Measurements from ENCODE around the gene IRX4.
"Not testable (repeated sequence)": the region's sequence is repeated elsewhere in the genome, so short reads cannot be mapped to it uniquely, and the experiment has no call there.

The IRX4 gene

DNA sequence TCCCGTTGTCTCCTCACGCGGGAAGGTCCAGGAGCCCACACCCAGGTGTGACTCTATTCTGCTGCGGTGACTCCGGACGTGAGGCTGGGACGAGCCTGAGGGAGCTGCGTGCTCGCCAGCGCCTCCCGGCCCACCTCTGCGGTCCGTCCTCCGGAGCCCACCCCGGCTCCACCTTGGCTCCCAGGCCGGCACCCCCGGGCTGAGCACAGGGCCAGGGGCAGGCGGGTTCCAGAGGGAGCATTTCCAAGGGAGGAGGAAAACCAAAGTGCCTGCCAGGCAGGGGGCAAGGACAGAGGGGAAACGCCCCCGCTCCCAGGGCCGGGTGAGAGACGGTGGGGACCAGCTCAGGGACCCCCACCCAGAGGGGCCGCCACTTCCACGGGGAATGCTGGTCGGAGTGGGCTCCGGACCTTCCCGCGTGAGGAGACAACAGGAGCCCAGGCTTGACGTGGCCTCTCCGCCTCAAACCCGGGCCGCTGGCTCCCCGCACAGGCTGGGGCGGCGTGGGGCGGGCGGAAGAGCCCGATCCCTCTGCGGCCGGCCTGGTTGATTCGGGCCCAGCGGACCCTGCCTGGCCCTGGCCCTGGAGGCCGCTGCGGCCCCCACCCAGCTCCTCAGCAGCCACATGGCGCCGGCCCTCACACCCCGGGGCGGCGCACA, 26.0 kb downstream of the IRX4 start:
- no peak for DNase-seq

DNA sequence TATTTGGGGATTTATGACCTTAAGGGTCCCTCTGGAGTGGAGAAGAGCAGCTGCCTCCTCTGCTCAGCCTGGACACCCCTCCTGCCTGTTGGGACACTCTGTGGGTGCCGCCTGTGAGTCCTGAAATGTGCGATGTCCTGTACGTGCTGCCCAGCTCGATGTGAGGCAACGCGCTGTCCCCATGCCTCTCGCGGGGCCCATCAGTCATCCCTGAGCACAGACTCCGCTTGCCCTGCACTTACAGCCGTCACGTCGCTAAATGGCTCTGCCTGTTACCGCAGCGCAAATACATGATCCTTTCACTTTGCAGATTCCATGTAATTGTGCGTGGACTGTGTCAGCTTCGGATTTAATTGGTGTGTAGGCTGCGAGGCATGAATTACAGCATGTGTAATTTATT, 27.1 kb downstream of the IRX4 start:
- DNase-seq, result no peak

DNA sequence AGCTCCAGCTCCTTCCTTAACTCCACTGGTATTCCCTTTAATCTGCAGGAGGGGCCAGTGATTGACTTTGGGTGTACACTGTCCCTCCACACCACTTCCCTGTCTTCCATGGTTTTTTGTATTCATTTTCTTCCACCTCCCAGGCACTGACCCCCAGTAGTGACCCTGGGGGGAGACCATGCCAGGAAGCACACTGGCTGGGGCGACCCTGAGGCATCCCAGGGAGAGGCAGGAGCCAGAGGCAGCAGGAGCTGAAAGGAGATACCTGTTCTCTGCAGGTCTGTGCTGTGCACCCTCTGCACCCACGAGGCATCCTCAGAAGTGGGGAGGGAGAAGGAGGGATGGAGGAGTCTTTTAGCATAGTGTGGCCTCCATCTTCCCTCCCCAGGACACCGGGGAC, 27.6 kb downstream of the IRX4 start:
- DNase-seq, result no peak

DNA sequence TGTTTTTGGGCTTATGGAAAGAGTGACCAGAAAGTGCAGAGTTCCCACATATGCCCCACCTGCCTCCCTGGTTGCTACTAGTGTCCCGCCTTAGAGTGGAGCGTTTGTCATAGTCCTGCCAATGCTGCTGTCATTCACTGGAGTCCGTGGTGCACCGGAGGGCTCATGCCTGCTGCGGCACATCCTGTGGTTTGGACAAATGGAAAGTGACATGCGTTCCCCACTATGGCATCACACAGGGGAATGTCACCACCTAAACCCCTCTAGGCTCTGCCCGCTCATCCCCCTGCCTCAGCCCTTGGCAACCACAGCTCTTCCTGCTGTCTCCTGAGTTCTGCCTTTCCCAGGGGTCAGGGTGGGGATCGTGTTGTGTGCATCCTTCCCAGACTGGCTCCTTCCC, 29.2 kb downstream of the IRX4 start:
- DNase-seq, result no peak

DNA sequence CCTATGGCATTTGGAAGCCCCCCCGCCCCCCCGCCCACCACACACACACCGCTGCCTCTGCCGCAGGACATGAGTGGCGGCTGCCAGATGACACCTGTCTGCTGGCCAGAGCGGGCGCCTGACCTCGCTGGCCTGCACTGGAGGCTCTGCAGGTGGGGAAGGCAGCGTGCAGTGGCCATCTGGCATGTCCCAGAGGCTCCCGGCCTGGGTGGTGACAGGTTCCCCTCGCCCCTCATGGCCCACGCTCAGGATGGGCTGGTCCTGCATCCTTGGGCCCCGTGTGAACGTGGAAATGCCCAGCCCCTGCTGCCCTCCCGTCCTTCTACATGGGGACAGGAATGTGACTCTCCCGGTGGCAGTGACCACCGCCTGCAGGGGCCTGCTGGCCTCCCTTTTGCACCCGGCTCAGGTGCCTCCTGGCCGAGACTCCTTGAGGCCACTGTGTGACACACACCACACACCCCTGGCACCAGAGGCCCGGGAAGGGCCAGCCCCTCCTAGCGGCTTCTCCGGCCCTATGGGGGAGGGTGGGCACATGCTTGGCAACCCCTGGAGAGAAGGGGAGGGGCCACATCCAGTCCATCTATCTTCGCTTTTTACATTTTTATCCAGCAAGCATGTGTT, 30.3 kb downstream of the IRX4 start:
- DNase-seq, result no peak

DNA sequence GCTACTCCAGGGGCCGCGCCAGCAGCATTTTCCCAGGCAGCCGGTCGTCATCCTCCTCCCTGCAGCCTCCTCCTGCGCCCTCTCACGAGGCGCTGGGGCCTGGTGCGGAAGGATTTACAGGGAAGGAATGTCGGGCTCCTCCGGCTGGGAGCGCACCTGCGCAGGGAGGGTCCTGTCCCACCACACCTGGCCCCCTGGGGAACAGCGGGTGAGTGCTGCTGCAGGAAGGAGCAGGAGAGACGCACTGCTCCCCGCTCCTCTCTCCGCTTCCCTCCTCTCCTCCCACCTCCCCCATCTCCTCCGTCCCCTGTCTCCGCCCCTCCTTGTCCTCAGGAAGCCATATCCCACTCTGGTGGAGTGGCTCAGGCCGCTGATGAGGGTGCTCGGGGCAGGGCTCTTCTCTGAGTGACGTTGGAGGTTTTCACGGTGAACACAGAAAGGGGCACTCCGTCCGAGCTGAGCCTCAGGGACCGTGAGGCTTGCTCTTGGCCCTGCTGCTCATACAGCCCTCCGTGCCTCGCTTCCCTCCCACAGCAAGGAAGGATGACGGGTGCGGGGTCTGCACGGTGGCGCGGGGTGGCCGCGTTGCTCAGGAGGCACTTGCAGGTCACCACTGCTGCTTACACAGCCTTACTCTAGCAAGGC, 31.3 kb downstream of the IRX4 start:
- no peak for DNase-seq

DNA sequence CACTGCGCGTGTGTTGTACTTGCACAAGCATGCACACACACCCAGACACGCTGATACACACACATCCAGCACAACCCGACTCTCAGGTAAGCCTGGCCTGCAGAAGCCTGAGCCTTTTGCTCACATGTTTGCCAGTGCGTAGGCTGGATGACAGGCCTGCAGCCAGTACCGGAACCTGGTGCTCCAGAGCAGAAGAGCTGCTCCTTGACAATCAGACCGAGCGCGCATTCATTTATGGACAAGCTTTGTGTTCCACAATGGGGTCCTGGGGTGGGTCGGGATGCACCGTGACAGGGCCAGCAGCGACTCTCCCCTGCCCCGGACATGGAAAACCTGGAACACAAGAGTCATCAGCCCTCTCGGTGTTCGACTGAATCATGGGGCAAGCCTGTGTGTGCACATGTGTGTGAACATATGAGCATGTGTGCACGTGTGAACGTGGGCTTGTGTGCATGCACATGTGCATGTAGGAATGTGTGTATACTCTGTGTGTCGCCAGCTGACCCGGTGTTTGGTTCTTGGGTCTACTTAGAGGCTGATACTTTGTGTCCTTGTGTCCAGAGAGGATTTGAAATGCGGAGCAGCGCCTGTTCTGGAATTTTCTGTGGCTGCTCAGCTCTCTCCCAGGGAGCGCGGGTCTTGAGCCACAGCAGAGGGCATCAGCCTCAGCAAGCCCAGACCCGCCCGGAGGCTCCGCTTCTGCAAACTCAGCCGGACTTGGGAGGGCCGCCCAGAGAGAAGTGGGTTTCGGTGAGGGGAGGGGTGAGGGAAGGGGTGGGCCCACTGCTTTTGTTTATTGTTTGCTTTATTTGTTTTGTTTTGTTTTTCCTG, 32.2 kb downstream of the IRX4 start:
- no peak for DNase-seq

DNA sequence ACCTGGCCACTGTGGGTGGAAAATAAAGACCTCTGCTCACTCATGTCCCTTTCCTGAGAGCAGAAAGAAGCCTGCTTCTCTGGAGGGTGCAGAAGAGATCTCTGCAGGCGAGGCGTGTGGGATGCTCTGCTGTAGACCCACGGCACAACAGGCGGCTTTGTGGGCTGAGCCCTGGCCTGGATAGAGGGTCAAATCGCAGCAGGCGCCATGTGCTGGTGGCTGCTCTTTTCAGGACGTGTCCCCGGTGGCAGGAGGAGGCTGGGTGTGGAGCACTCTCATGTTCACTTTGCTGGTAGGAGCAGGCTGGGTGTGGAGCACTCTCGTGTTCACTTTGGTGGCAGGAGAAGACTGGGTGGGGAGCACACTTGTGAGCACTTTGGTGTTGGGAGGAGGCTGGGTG, 35.1 kb downstream of the IRX4 start:
- no peak for DNase-seq

DNA sequence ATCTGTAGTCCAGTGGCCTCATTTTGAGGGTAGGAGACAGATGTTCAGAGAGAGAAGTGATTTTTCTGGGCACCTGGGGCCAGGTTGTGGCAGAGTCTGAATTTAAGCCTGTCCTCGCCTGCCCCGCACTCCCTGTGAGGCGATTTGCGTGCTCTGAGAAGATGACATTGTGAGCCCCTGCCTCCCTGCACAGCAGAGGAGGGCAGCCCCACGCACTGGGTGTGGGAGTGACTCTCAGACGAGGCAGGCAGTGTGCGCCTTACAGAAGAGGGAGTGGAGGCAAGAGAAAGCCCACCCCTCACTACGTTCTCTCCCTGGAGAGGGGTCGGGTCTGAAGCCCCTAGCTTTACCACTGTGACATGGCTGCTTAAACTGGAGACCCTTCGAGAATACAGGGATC, 35.7 kb downstream of the IRX4 start:
- DNase-seq, result no peak

DNA sequence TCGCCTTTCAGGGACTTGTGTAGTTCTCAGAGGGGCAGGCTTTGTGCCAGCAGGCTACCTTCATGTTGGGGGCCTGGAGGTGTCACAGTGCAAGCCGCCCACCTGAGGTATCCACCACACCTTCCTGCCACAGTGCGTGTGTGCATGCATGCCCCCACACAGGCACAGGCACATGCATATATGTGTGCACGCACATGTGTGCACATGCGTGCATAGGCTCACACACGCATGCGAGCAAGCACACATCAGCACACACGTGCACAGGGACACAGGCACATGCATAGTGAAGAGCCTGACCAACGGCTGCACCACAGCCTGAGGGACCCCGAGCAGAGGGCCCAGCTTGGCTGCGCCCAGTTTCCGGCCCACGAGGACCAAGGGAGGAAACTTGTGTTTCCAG, 36.1 kb downstream of the IRX4 start:
- DNase-seq, result no peak

DNA sequence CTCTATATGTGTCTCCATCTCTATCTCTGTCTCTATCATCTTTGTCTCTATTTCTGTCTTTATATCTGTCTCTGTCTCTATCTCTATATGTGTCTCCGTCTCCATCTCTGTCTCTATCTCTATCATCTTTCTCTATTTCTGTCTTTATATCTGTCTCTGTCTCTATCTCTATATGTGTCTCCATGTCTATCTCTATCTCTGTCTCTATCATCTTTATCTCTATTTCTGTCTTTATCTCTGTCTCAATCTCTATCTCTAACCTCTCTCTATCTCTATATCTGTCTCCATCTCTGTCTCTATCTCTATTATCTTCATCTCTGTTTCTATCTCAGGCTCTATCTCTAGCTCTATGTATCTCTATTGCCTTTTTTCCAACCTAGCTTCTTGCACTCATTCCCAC, 37.0 kb downstream of the IRX4 start:
- no peak for DNase-seq

DNA sequence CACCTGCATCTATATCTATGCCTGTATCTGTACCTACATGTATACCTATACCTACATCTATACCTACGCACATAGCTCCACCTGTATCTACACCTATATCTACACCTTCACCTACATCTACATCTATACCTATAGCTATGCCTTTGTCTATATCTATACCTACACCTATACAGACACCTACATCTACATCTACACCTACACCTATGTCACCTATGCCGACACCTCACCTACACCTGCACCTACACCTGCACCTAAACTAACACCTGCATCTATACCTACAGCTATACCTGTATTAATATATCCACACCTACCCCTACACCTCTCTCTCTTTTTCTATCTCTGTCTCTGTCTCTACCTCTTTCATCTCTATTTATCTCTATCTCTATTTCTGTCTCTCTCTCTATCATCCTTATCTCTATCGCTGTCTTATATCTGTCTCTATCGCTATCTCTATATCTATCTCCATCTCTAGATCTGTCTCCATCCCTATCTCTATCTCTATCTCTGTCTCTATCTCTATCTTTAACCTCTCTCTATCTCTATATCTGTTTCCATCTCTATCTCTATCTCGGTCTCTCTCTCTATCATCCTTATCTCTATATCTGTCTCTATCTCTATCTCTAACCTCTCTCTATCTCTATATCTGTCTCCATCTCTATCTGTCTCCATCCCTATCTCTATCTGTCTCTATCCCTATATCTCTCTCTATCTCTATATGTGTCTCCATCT, 37.9 kb downstream of the IRX4 start:
- no peak for DNase-seq

DNA sequence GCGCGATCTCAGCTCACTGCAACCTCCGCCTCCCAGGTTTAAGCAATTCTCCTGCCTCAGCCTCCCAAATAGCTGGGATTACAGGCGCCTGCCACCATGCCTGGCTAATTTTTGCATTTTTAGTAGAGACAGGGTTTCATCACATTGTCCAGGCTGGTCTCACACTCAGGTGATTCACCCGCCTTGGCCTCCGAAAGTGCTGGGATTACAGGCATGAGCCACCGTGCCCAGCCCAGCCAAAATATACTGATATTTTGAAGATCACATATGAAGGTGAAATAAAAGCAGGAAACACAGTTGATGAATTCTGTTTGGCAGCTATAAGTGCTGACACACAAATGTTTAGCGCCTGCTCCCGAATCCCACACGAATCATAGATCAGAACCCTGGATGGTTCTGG, 39.0 kb downstream of the IRX4 start:
- not testable (repeated sequence) for DNase-seq

DNA sequence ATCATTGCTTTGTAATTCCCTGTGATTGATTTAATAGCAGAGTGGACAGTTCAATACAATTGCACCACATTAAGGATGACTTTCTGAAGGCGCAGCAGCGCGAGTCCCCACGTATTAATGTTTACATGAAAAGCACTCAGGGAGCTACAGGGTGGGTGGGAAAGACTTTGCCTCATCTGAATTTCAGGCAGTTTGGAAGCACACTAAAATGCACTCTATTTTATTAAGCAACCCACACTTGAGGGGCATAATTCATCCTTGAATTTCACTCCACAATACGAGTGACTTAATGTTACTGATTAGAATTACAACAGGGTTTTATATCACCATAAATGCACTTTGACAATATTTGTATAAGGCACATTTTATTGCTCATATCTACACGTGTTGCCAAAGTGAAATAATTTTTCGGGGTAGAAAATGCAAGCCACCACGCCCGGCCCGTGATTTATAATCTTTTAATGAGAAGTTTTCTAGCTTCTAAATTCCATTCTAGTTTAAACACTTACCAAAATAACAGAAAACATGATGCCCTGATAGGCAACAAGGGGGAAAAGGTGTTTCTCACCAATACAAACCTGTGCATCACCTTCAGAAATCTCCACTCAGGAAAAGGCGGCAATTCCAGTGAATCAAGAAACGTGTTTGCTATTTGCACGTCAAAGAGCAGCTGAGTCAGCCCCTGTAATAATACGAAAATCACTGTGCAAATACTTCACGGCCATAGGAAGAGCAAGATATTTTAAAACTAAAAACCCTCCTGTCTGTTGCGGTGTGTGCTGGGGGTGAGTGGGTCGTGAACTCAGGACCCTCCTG, 40.5 kb downstream of the IRX4 start:
- no peak for DNase-seq

DNA sequence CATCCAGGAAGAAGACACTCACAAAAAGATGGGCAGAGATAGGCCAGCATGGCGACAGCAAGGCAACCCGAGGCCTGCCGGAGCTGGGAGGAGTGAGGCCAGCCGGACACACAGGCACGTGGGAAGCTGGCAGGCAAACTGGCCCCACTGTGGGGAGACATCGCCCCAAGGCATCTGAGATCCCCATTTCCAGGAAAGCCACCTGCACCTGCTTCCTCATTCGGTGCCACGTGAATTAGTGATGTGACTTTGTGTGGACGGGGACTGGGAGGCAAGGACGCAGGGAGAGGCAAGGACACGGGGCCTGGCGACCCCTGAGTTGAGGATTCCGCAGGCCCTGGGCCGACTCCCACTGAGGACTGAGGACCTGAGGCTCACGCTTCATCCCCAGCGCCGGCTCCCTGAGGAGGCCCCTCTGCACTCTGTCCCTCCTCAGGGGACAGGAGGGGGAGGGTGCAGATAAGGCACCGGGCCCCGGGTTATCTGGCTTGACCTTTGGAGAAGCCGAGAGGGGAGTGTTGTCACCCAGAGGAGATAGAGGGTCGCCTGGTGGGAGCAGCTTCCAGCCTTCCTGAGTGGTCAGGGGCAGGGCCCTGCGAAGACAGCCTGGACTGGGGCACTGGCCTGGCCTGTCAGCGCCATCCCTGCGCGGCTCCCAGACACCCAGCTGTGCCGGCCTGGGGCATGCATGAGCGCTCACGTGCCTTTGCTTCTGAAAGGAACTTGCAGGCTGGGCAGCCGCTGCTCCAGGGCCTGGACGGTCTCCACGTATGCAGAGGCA, 41.8 kb downstream of the IRX4 start:
- DNase-seq, result no peak

DNA sequence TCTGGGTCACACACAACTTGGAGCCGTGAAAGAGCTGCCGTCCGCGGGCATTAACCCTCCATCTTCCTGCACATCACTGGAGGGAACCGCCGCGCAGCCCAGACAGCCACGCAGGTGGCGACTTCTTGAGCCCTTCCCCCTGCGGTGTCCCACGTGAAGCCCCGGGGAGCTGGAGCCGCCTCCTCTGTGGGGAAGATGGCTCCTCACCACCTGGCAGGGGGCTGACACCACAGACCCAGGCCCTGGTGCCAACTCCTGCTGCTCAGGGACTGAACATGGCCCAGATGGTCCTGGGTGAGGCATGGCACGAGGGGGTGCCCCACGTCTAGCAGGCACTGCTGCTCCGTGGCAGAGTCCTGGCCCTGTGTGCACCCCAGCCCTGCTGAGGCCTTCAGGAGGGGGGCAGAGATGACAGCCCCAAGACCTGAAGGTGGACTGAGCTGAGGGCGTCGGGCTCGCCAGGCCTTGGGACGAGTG, 42.6 kb downstream of the IRX4 start:
- DNase-seq, result no peak

DNA sequence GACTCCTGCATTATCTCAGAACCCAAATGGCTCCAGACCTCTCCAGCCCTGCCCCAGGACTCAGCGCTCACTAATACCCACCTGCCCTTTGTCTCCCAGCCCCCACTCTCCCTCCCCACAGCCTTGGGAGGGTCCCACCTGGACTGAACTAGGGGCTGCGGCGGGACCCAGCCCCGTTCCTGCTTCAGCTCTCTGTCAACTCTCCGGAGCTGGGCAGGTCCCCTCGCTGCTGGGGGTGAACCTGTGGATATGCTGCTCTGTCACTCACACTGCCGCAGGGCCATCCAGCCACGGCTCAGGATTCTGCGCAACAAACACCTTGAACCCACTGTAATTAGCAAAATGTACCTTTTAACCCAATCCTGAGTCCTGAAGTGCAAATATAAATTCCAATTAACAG, 44.7 kb downstream of the IRX4 start:
- no peak for DNase-seq

DNA sequence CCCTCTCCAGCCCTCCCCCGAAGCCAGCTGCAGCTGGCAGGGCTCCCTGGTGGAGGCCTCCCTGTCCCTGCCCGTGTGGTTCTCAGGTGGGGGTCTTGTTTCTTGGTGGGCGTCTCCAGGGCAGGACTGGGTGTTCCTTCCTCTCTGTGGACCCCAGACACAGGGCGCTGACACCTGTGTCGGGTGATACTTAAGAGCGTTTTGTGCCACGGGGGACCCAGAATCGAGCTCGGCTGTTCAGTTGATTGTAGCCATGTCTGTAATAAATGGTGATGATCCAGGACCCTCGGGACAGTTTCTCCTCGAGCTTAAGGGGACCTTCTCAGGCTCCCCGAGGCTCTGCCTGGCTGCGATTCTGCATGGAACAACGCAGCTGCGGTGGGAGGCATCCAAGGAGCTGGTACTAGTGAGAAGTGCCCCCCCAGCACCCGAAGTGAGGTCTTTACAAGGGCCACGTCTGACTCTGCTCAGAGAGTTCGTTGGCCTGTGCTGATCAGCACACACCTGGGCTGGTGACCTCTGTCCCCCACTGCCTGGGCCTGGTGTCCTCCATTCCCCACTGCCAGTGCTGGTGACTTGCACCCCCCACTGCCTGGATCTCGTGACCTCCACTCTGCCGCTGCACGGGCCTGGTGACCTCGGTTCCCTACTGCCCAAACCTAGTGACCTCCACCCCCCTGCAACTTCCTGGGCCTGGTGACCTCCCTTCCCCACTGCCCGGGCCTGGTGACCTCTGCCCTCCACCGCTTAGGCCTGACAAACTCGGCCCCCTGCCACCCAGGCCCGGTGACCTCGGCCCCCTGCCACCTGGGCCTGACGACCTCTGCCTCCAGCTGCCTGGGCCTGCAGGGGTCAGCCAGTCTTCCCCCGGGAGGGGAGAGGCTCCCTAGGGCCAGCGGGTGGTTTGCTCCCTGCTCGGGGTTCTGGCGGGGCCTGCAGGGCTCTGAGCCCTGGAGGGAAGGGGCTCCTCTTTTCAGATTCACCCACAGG, 45.5 kb downstream of the IRX4 start:
- no peak for DNase-seq

DNA sequence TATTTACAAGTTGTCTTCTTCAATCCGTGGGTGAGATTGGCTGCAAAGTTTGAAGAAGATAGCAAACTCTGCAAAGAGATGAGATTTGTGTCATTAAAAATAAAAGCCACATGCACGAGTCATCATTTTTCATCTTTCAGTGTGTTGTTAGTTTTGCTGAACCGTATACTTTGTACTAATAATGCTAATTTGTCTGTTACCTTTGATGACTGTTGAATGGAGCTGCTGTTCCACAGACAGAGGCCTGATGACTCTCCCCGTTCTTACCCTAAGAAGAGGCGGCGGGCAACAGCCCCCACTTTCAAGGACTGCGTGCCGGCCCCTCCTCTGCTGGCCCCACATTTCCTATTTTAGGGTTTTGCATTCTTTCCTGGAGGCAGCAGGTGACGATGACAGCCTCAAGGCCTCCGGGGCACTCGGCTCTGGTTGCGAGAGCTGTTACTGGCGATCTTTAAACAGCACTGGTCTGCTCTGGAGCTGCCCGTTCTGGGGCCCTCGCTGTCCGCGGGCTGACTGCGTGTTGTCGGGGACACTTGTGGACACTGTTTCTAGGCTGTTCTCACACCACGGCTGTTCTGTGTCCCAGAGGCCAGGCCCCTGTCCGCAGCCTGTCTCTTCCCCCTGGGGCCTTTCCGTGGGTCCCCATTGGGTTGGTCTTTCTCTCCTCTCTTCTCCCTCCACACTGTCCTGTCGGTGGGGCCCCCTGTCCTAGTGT, 46.4 kb downstream of the IRX4 start:
- DNase-seq, result no peak
